Mesenchymal stem cell (in vitro differentiated cells and primary cell): ENCODE measurements around the gene WFDC1.
"Not testable (repeated sequence)": the region's sequence is repeated elsewhere in the genome, so short reads cannot be mapped to it uniquely, and the experiment has no call there.

Experiments used
- DNase-seq: peaks from one replicate; pipeline ENCODE4 v3.0.0-alpha.2; 2013
- H2AFZ ChIP-seq: one replicate; pipeline ENCODE4 v1.6.1; 2013; ENCODE audit warnings: low read depth, mild to moderate bottlenecking, control low read depth, inconsistent platforms, low read length, moderate library complexity
- H2AK5ac ChIP-seq: 2 replicates; pipeline ENCODE4 v1.6.1; 2013; ENCODE audit warnings: low read length, moderate library complexity, mild to moderate bottlenecking, inconsistent platforms; ENCODE audit not compliant: severe bottlenecking
- H2BK120ac ChIP-seq: one replicate; pipeline ENCODE4 v1.6.1; 2013; ENCODE audit warnings: low read depth, mild to moderate bottlenecking, inconsistent platforms, low read length, moderate library complexity
- H2BK12ac ChIP-seq, 2 experiments: one replicate each; pipeline ENCODE4 v1.6.1; 2013; ENCODE audit warnings: inconsistent platforms in 2 of 2, low read length in 2 of 2, mild to moderate bottlenecking in 2 of 2, moderate library complexity in 2 of 2, control low read depth in 1 of 2
- H2BK15ac ChIP-seq: one replicate; pipeline ENCODE4 v1.6.1; 2013; ENCODE audit warnings: mild to moderate bottlenecking, low read depth, inconsistent platforms; ENCODE audit not compliant: poor library complexity, severe bottlenecking
- H2BK5ac ChIP-seq: 2 replicates; pipeline ENCODE4 v1.6.1; 2013; ENCODE audit warnings: low read depth, mild to moderate bottlenecking, low read length, control low read depth, inconsistent platforms; ENCODE audit not compliant: poor library complexity, severe bottlenecking
- H3K14ac ChIP-seq, 2 experiments: one replicate each; pipeline ENCODE4 v1.6.1; 2013; ENCODE audit warnings: inconsistent platforms in 2 of 2, low read length in 2 of 2, control low read depth in 1 of 2, mild to moderate bottlenecking in 1 of 2, moderate library complexity in 1 of 2
- H3K18ac ChIP-seq, 2 experiments: one replicate each; pipeline ENCODE4 v1.6.1; 2013; ENCODE audit warnings: inconsistent platforms in 2 of 2, low read length in 2 of 2, control low read depth in 1 of 2, low read depth in 1 of 2, mild to moderate bottlenecking in 1 of 2
- H3K23ac ChIP-seq, 2 experiments: one replicate each; pipeline ENCODE4 v1.6.1; 2013; ENCODE audit warnings: inconsistent platforms in 2 of 2, low read length in 2 of 2, mild to moderate bottlenecking in 2 of 2, moderate library complexity in 2 of 2, control low read depth in 1 of 2
- H3K27ac ChIP-seq: 2 replicates; pipeline ENCODE4 v1.5.1; 2013; ENCODE audit warnings: mild to moderate bottlenecking, moderate library complexity, low read length, control low read depth, inconsistent platforms; ENCODE audit not compliant: poor library complexity, severe bottlenecking
- H3K27me3 ChIP-seq, 2 experiments: 2 replicates each; pipeline versions ENCODE4 v1.6.1 to v1.7.0; 2013; ENCODE audit warnings: low read length in 2 of 2, mild to moderate bottlenecking in 2 of 2, moderate library complexity in 2 of 2, control low read depth in 1 of 2, inconsistent platforms in 1 of 2; ENCODE audit not compliant: control insufficient read depth in 1 of 2, insufficient read depth in 1 of 2
- H3K36me3 ChIP-seq, 2 experiments: 2 replicates each; pipeline versions ENCODE4 v1.6.1 to v1.7.0; 2013; ENCODE audit warnings: low read length in 2 of 2, control low read depth in 1 of 2, inconsistent platforms in 1 of 2, low read depth in 1 of 2, mild to moderate bottlenecking in 1 of 2; ENCODE audit not compliant: insufficient read depth in 2 of 2, control insufficient read depth in 1 of 2
- H3K4ac ChIP-seq, 2 experiments: one replicate each; pipeline ENCODE4 v1.6.1; 2013; ENCODE audit warnings: inconsistent platforms in 2 of 2, low read length in 2 of 2, mild to moderate bottlenecking in 2 of 2, moderate library complexity in 2 of 2, control low read depth in 1 of 2, low read depth in 1 of 2
- H3K4me1 ChIP-seq: 2 replicates; pipeline ENCODE4 v1.6.1; 2013; ENCODE audit warnings: low read depth, low read length, control low read depth; ENCODE audit not compliant: control insufficient read depth, insufficient read depth
- H3K4me2 ChIP-seq: 2 replicates; pipeline ENCODE4 v1.6.1; 2013; ENCODE audit warnings: low read length, mild to moderate bottlenecking, inconsistent platforms; ENCODE audit not compliant: poor library complexity, severe bottlenecking
- H3K4me3 ChIP-seq, 2 experiments: 2 replicates each; pipeline versions ENCODE4 v1.5.1 to v1.7.0; 2013; ENCODE audit warnings: low read length in 2 of 2, mild to moderate bottlenecking in 2 of 2, control low read depth in 1 of 2, low read depth in 1 of 2; ENCODE audit not compliant: insufficient read depth in 1 of 2
- H3K79me1 ChIP-seq: replicated peaks from 2 replicates; pipeline ENCODE4 v1.6.1; 2013; ENCODE audit warnings: mild to moderate bottlenecking, control low read depth, low read length, inconsistent platforms; ENCODE audit not compliant: poor library complexity, severe bottlenecking
- H3K9ac ChIP-seq: 2 replicates; pipeline ENCODE4 v1.7.0; 2013; ENCODE audit warnings: mild to moderate bottlenecking, low read length, moderate library complexity
- H3K9me3 ChIP-seq: 2 replicates; pipeline ENCODE4 v1.7.0; 2013; ENCODE audit warnings: mild to moderate bottlenecking, low read length; ENCODE audit not compliant: control insufficient read depth
- H4K8ac ChIP-seq: one replicate; pipeline ENCODE4 v1.6.1; 2013; ENCODE audit warnings: inconsistent platforms, mild to moderate bottlenecking, low read length, moderate library complexity
- H4K91ac ChIP-seq: one replicate; pipeline ENCODE4 v1.6.1; 2013; ENCODE audit warnings: mild to moderate bottlenecking, low read length, inconsistent platforms
- WGBS: methylation state at CpG from one replicate; pipeline ENCODE4 v1.1.7; 2013; ENCODE audit warnings: mixed read lengths; 5-methylcytosine and 5-hydroxymethylcytosine counted together

WFDC1 gene

DNA sequence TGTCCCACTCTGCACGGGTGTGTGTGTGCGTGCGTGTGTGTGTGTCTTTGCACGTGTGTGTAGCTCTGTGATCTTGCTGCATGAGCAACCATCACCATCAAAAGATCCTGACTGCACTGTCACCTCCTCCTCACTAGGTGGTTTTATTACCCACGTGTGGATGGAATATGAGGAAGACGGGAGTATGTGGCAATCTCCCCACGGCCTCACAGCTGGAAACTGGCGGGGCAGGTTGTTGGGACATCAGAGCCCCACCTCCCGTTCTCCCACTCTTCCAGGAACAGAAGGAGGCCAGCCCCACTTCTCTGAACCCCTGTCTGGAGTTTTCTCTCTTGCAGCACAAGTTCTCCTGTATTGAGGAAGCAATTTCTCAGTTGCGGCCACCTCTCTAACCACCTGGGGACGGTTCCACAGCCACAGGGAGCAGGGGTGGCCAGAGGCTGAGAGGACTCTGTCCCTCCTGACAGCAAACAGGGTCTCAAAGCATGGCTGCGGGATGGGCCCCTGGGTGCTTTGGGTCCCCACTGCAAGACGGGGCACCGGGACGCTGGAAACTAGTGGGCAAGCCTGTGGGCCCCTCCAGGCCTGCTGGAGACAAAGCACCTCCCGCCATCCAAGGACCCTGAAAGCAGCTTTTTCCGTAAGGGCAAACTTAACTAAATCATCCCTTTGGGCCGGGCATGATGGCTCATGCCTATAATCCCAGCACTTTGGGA is 45.8 kb downstream of the WFDC1 start:
- Histone ChIP-seq H3K79me1 (no peaks in the 10 kb centered on the region), H3K4me3 (no peak overlapping the region), H2BK12ac (no peak overlapping the region), H4K8ac (no peak overlapping the region), H3K36me3 (no peaks in the 10 kb centered on the region), H3K14ac (no peak overlapping the region), H3K4ac (no peak overlapping the region), H3K23ac (no peak overlapping the region), H3K9me3 (peaks cover 8% of the 10 kb centered on the region), H3K9ac (no peak overlapping the region), H2AK5ac (no peak overlapping the region), H3K4me1 (no peaks in the 10 kb centered on the region), H3K4me2 (no peak overlapping the region), H2BK15ac (no peak overlapping the region), H4K91ac (peak overlapping the region; percentile 46), H3K27ac (no peak overlapping the region), H2BK5ac (no peak overlapping the region), H3K18ac (no peak overlapping the region), H2BK120ac (no peak overlapping the region), H2AFZ (no peak overlapping the region), H3K27me3 (peaks cover 22 to 51% of the 10 kb centered on the region in 2 experiments)
- WGBS, result 81% methylated on average over 17 of the region's 18 CpGs
- DNase-seq, result no peak

DNA sequence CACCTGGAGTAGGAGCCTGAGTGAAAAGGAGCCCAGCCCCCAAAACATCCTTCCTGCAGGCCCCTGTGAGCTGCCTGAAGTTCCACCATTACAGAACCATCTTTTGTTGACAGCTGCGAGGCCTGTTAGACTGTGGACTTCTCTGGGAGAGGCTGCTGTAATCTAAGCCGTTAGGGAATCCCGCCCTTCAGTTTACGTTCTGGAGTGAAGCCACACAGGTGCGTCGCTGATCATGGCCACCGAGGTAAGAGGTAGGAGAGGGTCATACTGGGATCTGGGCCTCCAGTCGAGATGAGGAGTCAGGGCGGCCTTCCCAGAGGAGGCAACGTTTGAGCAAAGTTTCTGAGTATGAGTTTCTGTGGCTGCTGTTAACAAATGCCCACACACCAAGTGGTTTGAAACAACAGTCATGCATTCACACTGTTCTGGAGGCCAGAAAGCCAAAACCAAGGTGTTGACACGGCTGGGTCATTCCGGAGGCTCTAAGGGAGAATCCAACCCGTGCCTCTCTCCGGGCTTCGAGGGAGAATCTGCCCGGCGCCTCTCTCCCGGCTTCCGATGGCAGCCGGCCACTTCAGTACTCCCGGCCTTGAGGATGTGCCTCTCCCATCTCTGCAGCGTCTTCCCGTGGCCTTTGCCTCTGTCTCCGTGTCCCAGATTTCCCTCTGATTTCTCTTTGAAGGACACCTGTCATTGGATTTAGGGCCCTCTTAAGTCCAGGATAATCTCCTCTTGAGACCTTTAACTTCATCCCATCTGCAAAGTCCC is 47.0 kb downstream of the WFDC1 start:
- H2BK5ac ChIP-seq, result no peak overlapping the region
- WGBS, result 86% methylated on average over 22 of the region's 24 CpGs
- H3K23ac ChIP-seq, result no peak overlapping the region
- H3K4me3 ChIP-seq, result no peak overlapping the region
- peaks cover 8% of the 10 kb centered on the region for H3K9me3 ChIP-seq
- H3K36me3 ChIP-seq, result no peaks in the 10 kb centered on the region
- H2BK12ac ChIP-seq, result no peak overlapping the region
- H3K27me3 ChIP-seq, result peaks cover 27 to 61% of the 10 kb centered on the region in 2 experiments
- no peak overlapping the region for H4K91ac ChIP-seq
- H3K79me1 ChIP-seq, result no peaks in the 10 kb centered on the region
- H3K4me1 ChIP-seq, result no peaks in the 10 kb centered on the region
- no peak overlapping the region for H2AFZ ChIP-seq
- H2AK5ac ChIP-seq, result no peak overlapping the region
- no peak for DNase-seq
- H4K8ac ChIP-seq, result no peak overlapping the region
- no peak overlapping the region for H3K18ac ChIP-seq
- no peak overlapping the region for H2BK120ac ChIP-seq
- no peak overlapping the region for H3K27ac ChIP-seq
- H3K9ac ChIP-seq, result no peak overlapping the region
- no peak overlapping the region for H2BK15ac ChIP-seq
- H3K4me2 ChIP-seq, result no peak overlapping the region
- H3K4ac ChIP-seq, result no peak overlapping the region
- no peak overlapping the region for H3K14ac ChIP-seq

DNA sequence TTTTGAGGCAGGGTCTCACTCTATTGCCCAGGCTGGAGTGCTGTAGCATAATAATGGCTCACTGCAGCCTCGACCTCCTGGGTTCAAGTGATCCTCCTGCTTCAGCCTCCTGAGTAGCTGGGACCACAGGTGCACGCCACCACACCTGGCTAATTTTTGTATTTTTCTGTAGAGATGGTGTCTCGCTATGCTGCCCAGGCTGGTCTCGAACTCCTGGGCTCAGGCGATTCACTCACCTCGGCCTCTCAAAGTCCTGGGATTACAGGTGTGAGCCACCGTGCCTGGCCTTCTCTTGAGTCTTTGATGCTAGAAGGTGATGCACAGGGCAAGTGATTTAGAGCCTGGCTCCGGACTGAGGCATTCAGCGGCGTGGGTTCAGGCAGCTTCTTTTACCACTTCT is 49.1 kb downstream of the WFDC1 start:
- H3K79me1 ChIP-seq, H3K23ac ChIP-seq, H4K91ac ChIP-seq, H3K9ac ChIP-seq, H4K8ac ChIP-seq, H2AK5ac ChIP-seq, H2BK120ac ChIP-seq, H3K4me3 ChIP-seq, H3K27ac ChIP-seq, H2BK5ac ChIP-seq, H3K14ac ChIP-seq, H3K4ac ChIP-seq, H2AFZ ChIP-seq, H2BK12ac ChIP-seq, DNase-seq, H2BK15ac ChIP-seq, H3K4me1 ChIP-seq, H3K9me3 ChIP-seq, H3K4me2 ChIP-seq, H3K36me3 ChIP-seq, H3K18ac ChIP-seq: not testable (repeated sequence)
- peaks cover 33 to 67% of the 10 kb centered on the region in 2 experiments for H3K27me3 ChIP-seq
- 87% methylated on average over 10 of the region's 10 CpGs for WGBS

GRCh38 chr16:84344781-84345180 is 50.1 kb downstream of the WFDC1 start:
- no peak overlapping the region for H2BK15ac ChIP-seq
- H4K8ac ChIP-seq, result no peak overlapping the region
- no peak overlapping the region for H2AFZ ChIP-seq
- WGBS, result 79% methylated on average over 8 of the region's 8 CpGs
- H3K9ac ChIP-seq, result no peak overlapping the region
- H3K23ac ChIP-seq, result no peak overlapping the region
- H3K4me1 ChIP-seq, result peaks cover 1% of the 10 kb centered on the region
- H3K4me2 ChIP-seq, result no peak overlapping the region
- DNase-seq, result no peak
- H2BK5ac ChIP-seq, result no peak overlapping the region
- no peak overlapping the region for H3K14ac ChIP-seq
- H3K18ac ChIP-seq, result no peak overlapping the region
- no peak overlapping the region for H3K4me3 ChIP-seq
- no peak overlapping the region for H3K27ac ChIP-seq
- H3K4ac ChIP-seq, result no peak overlapping the region
- no peak overlapping the region for H2AK5ac ChIP-seq
- H3K27me3 ChIP-seq, result peaks cover 28 to 70% of the 10 kb centered on the region in 2 experiments
- no peaks in the 10 kb centered on the region for H3K79me1 ChIP-seq
- no peaks in the 10 kb centered on the region for H3K9me3 ChIP-seq
- H2BK120ac ChIP-seq, result no peak overlapping the region
- no peak overlapping the region for H4K91ac ChIP-seq
- no peaks in the 10 kb centered on the region for H3K36me3 ChIP-seq
- H2BK12ac ChIP-seq, result no peak overlapping the region
